ENCODE results near the gene COBL. TPM values are rescaled to one million over a fixed set of nuclear protein-coding genes. Genes with fewer than 3 reads are reported as not detected.

COBL gene
- total and polyA plus RNA-seq, 5 donors from 2014 or later = 0.03 to 0.59 TPM; not detected in 3

GRCh38 chr7:51276091-51276605 lies 40.5 kb downstream of the COBL start:
- ATAC-seq (ENCODE audit: low read depth in 2 of 2) (no peak), DNase-seq (no peak)
- Mint-ChIP-seq H3K4me1 (no peaks in the 10 kb centered on the region), H3K4me3 (no peak overlapping the region), H3K27ac (no peak overlapping the region), H3K27me3 (peaks cover 5% of the 10 kb centered on the region), H3K9me3 (peaks cover 0 to 3% (median 0%) of the 10 kb centered on the region in 7 donors), H3K36me3 (no peaks in the 10 kb centered on the region)
- Histone ChIP-seq H3K27me3 (ENCODE audit: control insufficient read depth, insufficient read depth, low read length) (no peaks in the 10 kb centered on the region), H3K4me1 (ENCODE audit: control insufficient read depth, insufficient read depth, low read length, poor library complexity, severe bottlenecking) (no peaks in the 10 kb centered on the region), H3K9me3 (ENCODE audit: control insufficient read depth in 2 of 2, low read length in 2 of 2) (no peaks in the 10 kb centered on the region), H3K27ac (ENCODE audit: insufficient read depth, low read length, poor library complexity, severe bottlenecking) (no peak overlapping the region), H3K4me3 (ENCODE audit: low read depth, low read length) (no peak overlapping the region), H3K36me3 (ENCODE audit: control insufficient read depth, insufficient read depth, low read length) (no peaks in the 10 kb centered on the region)

GRCh38 chr7:51275532-51275931 lies 41.1 kb downstream of the COBL start:
- Histone ChIP-seq H3K9me3 (ENCODE audit: control insufficient read depth in 2 of 2, low read length in 2 of 2) (no peaks in the 10 kb centered on the region), H3K4me1 (ENCODE audit: control insufficient read depth, insufficient read depth, low read length, poor library complexity, severe bottlenecking) (no peaks in the 10 kb centered on the region), H3K36me3 (ENCODE audit: control insufficient read depth, insufficient read depth, low read length) (no peaks in the 10 kb centered on the region), H3K27me3 (ENCODE audit: control insufficient read depth, insufficient read depth, low read length) (no peaks in the 10 kb centered on the region), H3K27ac (ENCODE audit: insufficient read depth, low read length, poor library complexity, severe bottlenecking) (no peak overlapping the region), H3K4me3 (ENCODE audit: low read depth, low read length) (no peak overlapping the region)
- H3K4me3 Mint-ChIP-seq = no peak overlapping the region
- peaks cover 5% of the 10 kb centered on the region for H3K27me3 Mint-ChIP-seq
- ATAC-seq (ENCODE audit: low read depth in 2 of 2) (no peak), DNase-seq (no peak)
- H3K9me3 Mint-ChIP-seq = peaks cover 0 to 3% (median 0%) of the 10 kb centered on the region in 7 donors
- H3K4me1 Mint-ChIP-seq = no peaks in the 10 kb centered on the region
- no peak overlapping the region for H3K27ac Mint-ChIP-seq
- H3K36me3 Mint-ChIP-seq = no peaks in the 10 kb centered on the region

GRCh38 chr7:51274955-51275354 lies 41.7 kb downstream of the COBL start:
- H3K27ac ChIP-seq (ENCODE audit: insufficient read depth, low read length, poor library complexity, severe bottlenecking) = no peak overlapping the region
- no peak for DNase-seq
- H3K4me1 ChIP-seq (ENCODE audit: control insufficient read depth, insufficient read depth, low read length, poor library complexity, severe bottlenecking) = no peaks in the 10 kb centered on the region
- no peak overlapping the region for H3K4me3 ChIP-seq (ENCODE audit: low read depth, low read length)
- no peaks in the 10 kb centered on the region for H3K36me3 Mint-ChIP-seq
- H3K27me3 ChIP-seq (ENCODE audit: control insufficient read depth, insufficient read depth, low read length) = no peaks in the 10 kb centered on the region
- no peaks in the 10 kb centered on the region for H3K4me1 Mint-ChIP-seq
- H3K27ac Mint-ChIP-seq = no peak overlapping the region
- H3K36me3 ChIP-seq (ENCODE audit: control insufficient read depth, insufficient read depth, low read length) = no peaks in the 10 kb centered on the region
- H3K9me3 ChIP-seq (ENCODE audit: control insufficient read depth in 2 of 2, low read length in 2 of 2) = no peaks in the 10 kb centered on the region
- H3K9me3 Mint-ChIP-seq = peaks cover 0 to 3% (median 0%) of the 10 kb centered on the region in 7 donors
- no peak overlapping the region for H3K4me3 Mint-ChIP-seq
- H3K27me3 Mint-ChIP-seq = peaks cover 4% of the 10 kb centered on the region
- ATAC-seq (ENCODE audit: low read depth in 2 of 2) = no peak

- H3K27ac ChIP-seq (ENCODE audit: insufficient read depth, low read length, poor library complexity, severe bottlenecking) = no peak overlapping the region
- ATAC-seq (ENCODE audit: low read depth in 2 of 2) (no peak), DNase-seq (no peak)
- no peaks in the 10 kb centered on the region for H3K27me3 ChIP-seq (ENCODE audit: control insufficient read depth, insufficient read depth, low read length)
- H3K9me3 Mint-ChIP-seq = peaks cover 0 to 3% (median 0%) of the 10 kb centered on the region in 7 donors
- H3K4me3 Mint-ChIP-seq = no peak overlapping the region
- H3K9me3 ChIP-seq (ENCODE audit: control insufficient read depth in 2 of 2, low read length in 2 of 2) = no peaks in the 10 kb centered on the region
- H3K4me1 ChIP-seq (ENCODE audit: control insufficient read depth, insufficient read depth, low read length, poor library complexity, severe bottlenecking) = no peaks in the 10 kb centered on the region
- H3K36me3 ChIP-seq (ENCODE audit: control insufficient read depth, insufficient read depth, low read length) = no peaks in the 10 kb centered on the region
- H3K4me1 Mint-ChIP-seq = no peaks in the 10 kb centered on the region
- no peaks in the 10 kb centered on the region for H3K27me3 Mint-ChIP-seq
- H3K4me3 ChIP-seq (ENCODE audit: low read depth, low read length) = no peak overlapping the region
- H3K36me3 Mint-ChIP-seq = no peaks in the 10 kb centered on the region
- no peak overlapping the region for H3K27ac Mint-ChIP-seq
Observed at GRCh38 chr7:51274001-51274400, 42.6 kb downstream of the COBL start.

GRCh38 chr7:51273360-51273759 lies 43.2 kb downstream of the COBL start:
- Mint-ChIP-seq H3K36me3 (no peaks in the 10 kb centered on the region), H3K4me3 (no peak overlapping the region), H3K27ac (no peak overlapping the region), H3K9me3 (peaks cover 0 to 3% (median 0%) of the 10 kb centered on the region in 7 donors), H3K27me3 (no peaks in the 10 kb centered on the region), H3K4me1 (no peaks in the 10 kb centered on the region)
- Histone ChIP-seq H3K9me3 (ENCODE audit: control insufficient read depth in 2 of 2, low read length in 2 of 2) (no peaks in the 10 kb centered on the region), H3K27me3 (ENCODE audit: control insufficient read depth, insufficient read depth, low read length) (no peaks in the 10 kb centered on the region), H3K4me3 (ENCODE audit: low read depth, low read length) (no peak overlapping the region), H3K4me1 (ENCODE audit: control insufficient read depth, insufficient read depth, low read length, poor library complexity, severe bottlenecking) (no peaks in the 10 kb centered on the region), H3K27ac (ENCODE audit: insufficient read depth, low read length, poor library complexity, severe bottlenecking) (no peak overlapping the region), H3K36me3 (ENCODE audit: control insufficient read depth, insufficient read depth, low read length) (no peaks in the 10 kb centered on the region)
- DNase-seq (no peak), ATAC-seq (ENCODE audit: low read depth in 2 of 2) (no peak)

- Mint-ChIP-seq H3K27ac (no peak overlapping the region), H3K4me1 (no peaks in the 10 kb centered on the region)
- H3K9me3 ChIP-seq (ENCODE audit: control insufficient read depth in 2 of 2, low read length in 2 of 2) = no peaks in the 10 kb centered on the region
Observed at GRCh38 chr7:51270965-51271364, 45.6 kb downstream of the COBL start.

GRCh38 chr7:51269911-51270310 lies 46.7 kb downstream of the COBL start:
- no peak overlapping the region for H3K27ac ChIP-seq (ENCODE audit: insufficient read depth, low read length, poor library complexity, severe bottlenecking)
- H3K9me3 ChIP-seq (ENCODE audit: control insufficient read depth in 2 of 2, low read length in 2 of 2) = no peaks in the 10 kb centered on the region
- H3K27me3 Mint-ChIP-seq = no peaks in the 10 kb centered on the region
- no peaks in the 10 kb centered on the region for H3K36me3 Mint-ChIP-seq
- H3K4me3 ChIP-seq (ENCODE audit: low read depth, low read length) = no peak overlapping the region
- ATAC-seq (ENCODE audit: low read depth in 2 of 2) = no peak
- no peak overlapping the region for H3K27ac Mint-ChIP-seq
- no peaks in the 10 kb centered on the region for H3K4me1 Mint-ChIP-seq
- no peaks in the 10 kb centered on the region for H3K9me3 Mint-ChIP-seq
- H3K36me3 ChIP-seq (ENCODE audit: control insufficient read depth, insufficient read depth, low read length) = no peaks in the 10 kb centered on the region
- no peak overlapping the region for H3K4me3 Mint-ChIP-seq
- DNase-seq = no peak
- no peaks in the 10 kb centered on the region for H3K27me3 ChIP-seq (ENCODE audit: control insufficient read depth, insufficient read depth, low read length)
- H3K4me1 ChIP-seq (ENCODE audit: control insufficient read depth, insufficient read depth, low read length, poor library complexity, severe bottlenecking) = no peaks in the 10 kb centered on the region

More at GRCh38 chr7:51270965-51271364, 45.6 kb downstream of the COBL start:
- no peak overlapping the region for H3K27ac ChIP-seq (ENCODE audit: insufficient read depth, low read length, poor library complexity, severe bottlenecking)
- H3K4me1 ChIP-seq (ENCODE audit: control insufficient read depth, insufficient read depth, low read length, poor library complexity, severe bottlenecking) = no peaks in the 10 kb centered on the region
- DNase-seq = no peak
- H3K4me3 ChIP-seq (ENCODE audit: low read depth, low read length) = no peak overlapping the region
- no peaks in the 10 kb centered on the region for H3K9me3 Mint-ChIP-seq
- no peaks in the 10 kb centered on the region for H3K36me3 ChIP-seq (ENCODE audit: control insufficient read depth, insufficient read depth, low read length)
- H3K36me3 Mint-ChIP-seq = no peaks in the 10 kb centered on the region
- H3K4me3 Mint-ChIP-seq = no peak overlapping the region
- H3K27me3 Mint-ChIP-seq = no peaks in the 10 kb centered on the region
- no peaks in the 10 kb centered on the region for H3K27me3 ChIP-seq (ENCODE audit: control insufficient read depth, insufficient read depth, low read length)
- ATAC-seq (ENCODE audit: low read depth in 2 of 2) = no peak

GRCh38 chr7:51269321-51269720 lies 47.3 kb downstream of the COBL start:
- Mint-ChIP-seq H3K4me3 (no peak overlapping the region), H3K27ac (no peak overlapping the region), H3K36me3 (no peaks in the 10 kb centered on the region), H3K4me1 (no peaks in the 10 kb centered on the region), H3K9me3 (no peaks in the 10 kb centered on the region), H3K27me3 (no peaks in the 10 kb centered on the region)
- Histone ChIP-seq H3K4me1 (ENCODE audit: control insufficient read depth, insufficient read depth, low read length, poor library complexity, severe bottlenecking) (no peaks in the 10 kb centered on the region), H3K36me3 (ENCODE audit: control insufficient read depth, insufficient read depth, low read length) (no peaks in the 10 kb centered on the region), H3K27ac (ENCODE audit: insufficient read depth, low read length, poor library complexity, severe bottlenecking) (no peak overlapping the region), H3K27me3 (ENCODE audit: control insufficient read depth, insufficient read depth, low read length) (no peaks in the 10 kb centered on the region), H3K4me3 (ENCODE audit: low read depth, low read length) (no peak overlapping the region), H3K9me3 (ENCODE audit: control insufficient read depth in 2 of 2, low read length in 2 of 2) (no peaks in the 10 kb centered on the region)
- DNase-seq (no peak), ATAC-seq (ENCODE audit: low read depth in 2 of 2) (no peak)
